BJ (cell line): ENCODE results near the gene TP53RK. TPM values are rescaled to one million over a fixed set of nuclear protein-coding genes. Genes with fewer than 3 reads are reported as not detected.

Experiments used
- CTCF ChIA-PET: fragments of 350-600 bp; formaldehyde crosslinking; extraction: SDS; loops from one replicate; lab custom pipeline; 2021; ENCODE audit warnings: antibody characterized with exemption, inconsistent platforms; lab: Yijun Ruan, JAX
- POLR2A ChIA-PET: fragments of 300-600 bp; sonication (Branson Sonifier 250); formaldehyde crosslinking; extraction: SDS; loops from one replicate; lab custom pipeline; 2021; ENCODE audit warnings: antibody characterized with exemption; lab: Charles Lee
- DNase-seq: peaks from one replicate; pipeline ENCODE4 v3.0.0-alpha.2; 2011; ENCODE audit warnings: low read depth
- H3K27me3 ChIP-seq: 2 replicates; pipeline ENCODE4 v1.6.0; 2011; ENCODE audit warnings: low read length; ENCODE audit not compliant: control insufficient read depth, insufficient read depth
- H3K36me3 ChIP-seq: 2 replicates; pipeline ENCODE4 v1.5.1; 2011; ENCODE audit warnings: low read length; ENCODE audit not compliant: control insufficient read depth, insufficient read depth
- H3K4me3 ChIP-seq: 2 replicates; pipeline ENCODE4 v1.5.1; 2011; ENCODE audit warnings: low read depth, mild to moderate bottlenecking, control low read depth, low read length
- polyA plus RNA-seq: library from polyadenylated mRNA; depleted of rRNA; stranded (reverse); fragments of >200 nt; gene quantifications from 2 replicates; pipeline ENCODE4 v1.2.3, GENCODE V29; 2011
- TF ChIP-seq, protein P1 (sequence below): IDR thresholded peaks from 2 replicates; pipeline ENCODE4 v1.5.1; 2011; ENCODE audit warnings: low read depth, mild to moderate bottlenecking, control low read depth, inconsistent platforms, low read length, moderate library complexity; ENCODE audit not compliant: insufficient read depth

TP53RK gene
- polyA plus RNA-seq, 1 experiment = 7.2 TPM

DNA sequence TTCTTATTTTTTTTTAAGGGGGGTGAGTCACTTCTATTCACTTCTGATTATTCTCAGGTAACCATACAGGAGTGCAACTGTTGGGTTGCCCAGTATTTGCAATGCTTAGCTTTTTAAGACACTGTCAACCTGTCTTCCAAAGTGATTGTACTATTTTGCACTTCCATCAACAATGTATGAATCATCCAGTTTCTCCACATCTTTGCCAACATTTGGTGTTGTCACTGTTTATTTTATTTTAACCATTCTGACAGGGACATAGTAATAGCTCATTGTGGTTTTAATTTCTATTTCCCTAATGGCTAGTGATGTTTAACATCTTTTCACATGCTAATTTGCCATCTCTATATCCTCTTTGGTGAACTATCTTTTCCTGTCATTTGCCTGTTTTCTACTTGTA, 36.5 kb downstream of the TP53RK start:
- Histone ChIP-seq H3K36me3 (no peaks in the 10 kb centered on the region), H3K4me3 (no peak overlapping the region), H3K27me3 (peaks cover 3% of the 10 kb centered on the region; the same call in 1 of the 2 replicates)
- ChIA-PET POLR2A (no interaction called here), CTCF (interaction anchor here (1.3 to 1.4 kb wide), 2 partner anchors 12 to 16 kb away, joined by 3 read pairs; no protein-coding TSS in a partner anchor)
- DNase-seq = no peak
- TF ChIP-seq, protein P1, sequence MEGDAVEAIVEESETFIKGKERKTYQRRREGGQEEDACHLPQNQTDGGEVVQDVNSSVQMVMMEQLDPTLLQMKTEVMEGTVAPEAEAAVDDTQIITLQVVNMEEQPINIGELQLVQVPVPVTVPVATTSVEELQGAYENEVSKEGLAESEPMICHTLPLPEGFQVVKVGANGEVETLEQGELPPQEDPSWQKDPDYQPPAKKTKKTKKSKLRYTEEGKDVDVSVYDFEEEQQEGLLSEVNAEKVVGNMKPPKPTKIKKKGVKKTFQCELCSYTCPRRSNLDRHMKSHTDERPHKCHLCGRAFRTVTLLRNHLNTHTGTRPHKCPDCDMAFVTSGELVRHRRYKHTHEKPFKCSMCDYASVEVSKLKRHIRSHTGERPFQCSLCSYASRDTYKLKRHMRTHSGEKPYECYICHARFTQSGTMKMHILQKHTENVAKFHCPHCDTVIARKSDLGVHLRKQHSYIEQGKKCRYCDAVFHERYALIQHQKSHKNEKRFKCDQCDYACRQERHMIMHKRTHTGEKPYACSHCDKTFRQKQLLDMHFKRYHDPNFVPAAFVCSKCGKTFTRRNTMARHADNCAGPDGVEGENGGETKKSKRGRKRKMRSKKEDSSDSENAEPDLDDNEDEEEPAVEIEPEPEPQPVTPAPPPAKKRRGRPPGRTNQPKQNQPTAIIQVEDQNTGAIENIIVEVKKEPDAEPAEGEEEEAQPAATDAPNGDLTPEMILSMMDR = no peak

DNA sequence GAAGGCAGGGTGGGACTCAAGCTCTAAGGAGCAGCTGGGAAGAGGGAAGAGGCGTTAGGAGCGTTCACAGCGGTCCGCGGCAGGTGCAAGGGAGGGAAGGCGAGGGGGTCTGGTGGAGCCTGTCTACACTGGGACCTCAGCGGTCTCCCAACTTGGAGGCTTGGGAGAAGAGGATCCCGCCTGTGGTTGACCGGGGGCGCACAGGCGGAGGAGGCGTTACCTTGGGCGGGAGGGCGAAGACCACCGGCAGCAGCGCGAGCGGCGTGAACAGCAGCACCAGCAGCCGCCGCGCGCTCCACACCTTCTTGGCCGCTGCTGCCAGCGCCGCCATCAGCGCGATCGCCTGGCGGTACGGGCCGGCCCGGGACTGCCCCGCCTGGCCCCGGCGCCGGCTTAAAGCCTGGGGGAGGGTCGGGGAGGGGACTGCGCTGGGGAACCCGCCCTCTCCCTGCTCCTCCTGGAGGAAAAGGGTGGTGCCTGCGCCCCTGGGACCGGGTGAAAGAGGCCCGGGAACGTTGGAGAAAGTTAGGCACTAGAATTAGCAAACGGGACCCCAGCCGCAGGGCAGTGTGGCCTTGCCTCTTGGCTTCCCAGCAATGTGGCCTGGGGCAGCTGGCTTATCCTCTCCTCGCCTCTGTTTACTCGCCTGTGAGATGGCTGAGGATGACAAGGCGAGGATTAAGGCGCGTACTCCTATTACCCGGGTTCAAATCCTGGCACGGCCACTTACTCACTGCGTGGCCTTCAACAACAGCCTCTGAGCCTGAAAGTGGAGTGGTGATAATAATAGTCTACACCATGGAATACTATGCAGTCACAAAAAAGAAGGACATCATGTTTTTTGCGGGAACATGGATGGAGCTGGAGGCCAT, 37.9 kb downstream of the TP53RK start, which contains the start of gene SLC13A3:
Gene SLC13A3 (minus strand): TSS at position 369 of the 872 bp plus-strand sequence. CDS start 38 bp downstream, at position 331.
- Histone ChIP-seq H3K27me3 (peaks cover 3% of the 10 kb centered on the region; the same call in 1 of the 2 replicates), H3K36me3 (no peaks in the 10 kb centered on the region), H3K4me3 (no peak within 1 kb of the TSS; the same call in 1 of the 2 replicates)
- CTCF ChIA-PET = interaction anchor here (0.9 to 1.4 kb wide), 3 partner anchors 11 to 29 kb away, joined by 3 to 4 read pairs (median 3); no protein-coding TSS in a partner anchor
- TF ChIP-seq, protein P1 = no peak
- DNase-seq = no peak
- POLR2A ChIA-PET = no interaction called here

DNA sequence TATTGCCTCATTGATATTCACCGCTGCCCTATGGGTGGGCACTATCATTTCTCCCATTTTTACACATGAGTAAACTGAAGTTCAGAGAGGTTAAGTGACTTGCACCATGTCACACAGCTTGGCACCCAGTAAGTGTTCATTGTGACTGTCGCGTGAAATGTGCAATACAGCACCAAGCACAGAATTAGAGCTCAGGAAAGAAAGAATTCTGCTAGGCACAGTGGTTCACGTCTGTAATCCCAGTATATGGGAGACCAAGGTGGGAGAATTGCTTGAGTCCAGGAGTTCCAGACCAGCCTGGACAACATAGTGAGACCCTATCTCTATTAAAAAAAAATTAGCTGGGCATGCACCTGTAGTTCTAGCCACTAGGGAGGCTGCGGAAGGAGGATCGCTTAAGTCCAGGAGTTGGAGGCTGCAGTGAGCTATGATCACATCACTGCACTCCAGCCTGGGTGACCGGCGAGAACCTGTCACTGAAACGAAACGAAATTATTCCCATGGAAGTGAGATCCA, 38.6 kb downstream of the TP53RK start:
- CTCF ChIA-PET = interaction anchor here (0.9 to 1.0 kb wide), 3 partner anchors 8 to 30 kb away, joined by 3 to 4 read pairs (median 4); no protein-coding TSS in a partner anchor
- DNase-seq = no peak
- Histone ChIP-seq H3K4me3 (no peak overlapping the region), H3K36me3 (no peaks in the 10 kb centered on the region), H3K27me3 (peaks cover 3% of the 10 kb centered on the region; the same call in 1 of the 2 replicates)
- POLR2A ChIA-PET = no interaction called here
- TF ChIP-seq, protein P1 = no peak

DNA sequence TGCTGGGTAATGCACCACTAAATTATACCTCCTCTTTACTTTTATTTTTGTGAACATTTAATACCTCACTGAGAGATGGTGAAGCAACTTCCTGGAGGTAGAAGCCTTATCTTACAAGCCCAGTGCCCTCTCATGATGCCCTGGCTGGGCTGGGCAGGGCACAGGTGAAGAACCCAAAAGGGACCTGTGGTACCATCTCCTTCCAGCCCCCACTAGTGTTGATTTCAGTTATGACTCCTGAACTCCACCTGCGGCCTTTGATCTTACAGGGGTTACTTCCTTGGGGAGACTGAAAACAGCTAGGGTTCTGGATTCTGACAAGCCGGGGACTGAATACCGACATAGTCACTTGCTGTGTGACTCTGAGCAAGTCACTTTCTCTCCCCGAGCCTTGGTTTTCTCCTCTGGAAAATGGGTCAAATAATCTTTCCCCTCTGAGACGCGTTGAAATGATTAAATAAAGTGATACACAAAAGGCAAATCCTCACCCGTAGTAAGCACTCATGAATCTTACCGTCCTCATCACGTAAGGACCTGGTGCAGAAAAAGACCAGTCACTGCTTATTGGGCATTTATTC, 39.2 kb downstream of the TP53RK start:
- Histone ChIP-seq H3K4me3 (no peak overlapping the region), H3K36me3 (no peaks in the 10 kb centered on the region), H3K27me3 (peaks cover 3% of the 10 kb centered on the region; the same call in 1 of the 2 replicates)
- ChIA-PET CTCF (interaction anchor here (0.6 to 1.4 kb wide), 5 partner anchors 9 to 1143 kb away, joined by 3 to 4 read pairs (median 3); no protein-coding TSS in a partner anchor), POLR2A (no interaction called here)
- no peak for DNase-seq
- TF ChIP-seq, protein P1 = no peak
